Panc1 (cell line): ENCODE measurements around the gene MFGE8.

Source experiments
- POLR2AphosphoS5 ChIP-seq: IDR thresholded peaks from 2 replicates; pipeline ENCODE4 v1.6.1; 2012; ENCODE audit warnings: mild to moderate bottlenecking, low read depth, low read length, moderate library complexity
- SIN3A ChIP-seq: IDR thresholded peaks from 2 replicates; pipeline ENCODE4 v1.6.1; 2012; ENCODE audit warnings: low read depth, mild to moderate bottlenecking, low read length, moderate library complexity, borderline replicate concordance; ENCODE audit not compliant: insufficient read depth
- TCF7L2 ChIP-seq: IDR thresholded peaks from 2 replicates; pipeline ENCODE4 v1.6.1; 2011; ENCODE audit warnings: mild to moderate bottlenecking, low read depth, low read length, inconsistent platforms
- TF ChIP-seq, protein P1 (sequence below): fragments of 450-650 bp; IDR thresholded peaks from 2 replicates; pipeline ENCODE4 v1.5.1; 2017; ENCODE audit warnings: mild to moderate bottlenecking
- TF ChIP-seq, protein P2 (sequence below), 2 experiments: IDR thresholded peaks; 2 replicates each; pipeline ENCODE4 v1.6.1; 2011 to 2012; ENCODE audit warnings: low read depth in 2 of 2, control low read depth in 1 of 2, low read length in 1 of 2, mild to moderate bottlenecking in 1 of 2, moderate library complexity in 1 of 2; ENCODE audit not compliant: insufficient read depth in 1 of 2

DNA sequence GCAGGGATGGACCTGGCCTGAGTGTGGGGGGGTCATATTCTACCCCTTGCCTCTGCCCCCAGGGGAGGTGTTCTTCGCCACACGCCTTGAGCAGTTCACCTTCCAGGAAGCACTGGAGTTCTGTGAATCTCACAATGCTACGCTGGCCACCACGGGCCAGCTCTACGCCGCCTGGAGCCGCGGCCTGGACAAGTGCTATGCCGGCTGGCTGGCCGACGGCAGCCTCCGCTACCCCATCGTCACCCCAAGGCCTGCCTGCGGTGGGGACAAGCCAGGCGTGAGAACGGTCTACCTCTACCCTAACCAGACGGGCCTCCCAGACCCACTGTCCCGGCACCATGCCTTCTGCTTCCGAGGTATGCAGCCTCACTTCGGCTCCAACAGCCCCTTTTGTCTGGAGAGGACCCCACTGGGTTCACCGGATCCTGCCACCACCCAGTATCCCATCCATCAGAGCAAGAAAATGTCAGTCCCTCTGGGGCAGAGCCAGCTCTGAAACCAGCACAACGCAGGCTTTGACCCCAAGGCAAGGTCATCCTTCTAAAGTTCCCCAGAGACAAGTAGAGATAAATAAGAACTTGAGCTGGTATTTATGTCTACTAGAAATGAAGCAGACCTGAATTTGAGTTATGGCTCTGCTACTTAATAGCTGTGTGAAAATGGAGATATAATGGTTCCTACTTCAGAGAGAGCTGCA lies 63.7 kb downstream of the MFGE8 start:
- no peak for TF ChIP-seq TCF7L2
- TF ChIP-seq, protein P1, sequence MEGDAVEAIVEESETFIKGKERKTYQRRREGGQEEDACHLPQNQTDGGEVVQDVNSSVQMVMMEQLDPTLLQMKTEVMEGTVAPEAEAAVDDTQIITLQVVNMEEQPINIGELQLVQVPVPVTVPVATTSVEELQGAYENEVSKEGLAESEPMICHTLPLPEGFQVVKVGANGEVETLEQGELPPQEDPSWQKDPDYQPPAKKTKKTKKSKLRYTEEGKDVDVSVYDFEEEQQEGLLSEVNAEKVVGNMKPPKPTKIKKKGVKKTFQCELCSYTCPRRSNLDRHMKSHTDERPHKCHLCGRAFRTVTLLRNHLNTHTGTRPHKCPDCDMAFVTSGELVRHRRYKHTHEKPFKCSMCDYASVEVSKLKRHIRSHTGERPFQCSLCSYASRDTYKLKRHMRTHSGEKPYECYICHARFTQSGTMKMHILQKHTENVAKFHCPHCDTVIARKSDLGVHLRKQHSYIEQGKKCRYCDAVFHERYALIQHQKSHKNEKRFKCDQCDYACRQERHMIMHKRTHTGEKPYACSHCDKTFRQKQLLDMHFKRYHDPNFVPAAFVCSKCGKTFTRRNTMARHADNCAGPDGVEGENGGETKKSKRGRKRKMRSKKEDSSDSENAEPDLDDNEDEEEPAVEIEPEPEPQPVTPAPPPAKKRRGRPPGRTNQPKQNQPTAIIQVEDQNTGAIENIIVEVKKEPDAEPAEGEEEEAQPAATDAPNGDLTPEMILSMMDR = no peak
- TF ChIP-seq POLR2AphosphoS5 = no peak
- TF ChIP-seq, protein P2, sequence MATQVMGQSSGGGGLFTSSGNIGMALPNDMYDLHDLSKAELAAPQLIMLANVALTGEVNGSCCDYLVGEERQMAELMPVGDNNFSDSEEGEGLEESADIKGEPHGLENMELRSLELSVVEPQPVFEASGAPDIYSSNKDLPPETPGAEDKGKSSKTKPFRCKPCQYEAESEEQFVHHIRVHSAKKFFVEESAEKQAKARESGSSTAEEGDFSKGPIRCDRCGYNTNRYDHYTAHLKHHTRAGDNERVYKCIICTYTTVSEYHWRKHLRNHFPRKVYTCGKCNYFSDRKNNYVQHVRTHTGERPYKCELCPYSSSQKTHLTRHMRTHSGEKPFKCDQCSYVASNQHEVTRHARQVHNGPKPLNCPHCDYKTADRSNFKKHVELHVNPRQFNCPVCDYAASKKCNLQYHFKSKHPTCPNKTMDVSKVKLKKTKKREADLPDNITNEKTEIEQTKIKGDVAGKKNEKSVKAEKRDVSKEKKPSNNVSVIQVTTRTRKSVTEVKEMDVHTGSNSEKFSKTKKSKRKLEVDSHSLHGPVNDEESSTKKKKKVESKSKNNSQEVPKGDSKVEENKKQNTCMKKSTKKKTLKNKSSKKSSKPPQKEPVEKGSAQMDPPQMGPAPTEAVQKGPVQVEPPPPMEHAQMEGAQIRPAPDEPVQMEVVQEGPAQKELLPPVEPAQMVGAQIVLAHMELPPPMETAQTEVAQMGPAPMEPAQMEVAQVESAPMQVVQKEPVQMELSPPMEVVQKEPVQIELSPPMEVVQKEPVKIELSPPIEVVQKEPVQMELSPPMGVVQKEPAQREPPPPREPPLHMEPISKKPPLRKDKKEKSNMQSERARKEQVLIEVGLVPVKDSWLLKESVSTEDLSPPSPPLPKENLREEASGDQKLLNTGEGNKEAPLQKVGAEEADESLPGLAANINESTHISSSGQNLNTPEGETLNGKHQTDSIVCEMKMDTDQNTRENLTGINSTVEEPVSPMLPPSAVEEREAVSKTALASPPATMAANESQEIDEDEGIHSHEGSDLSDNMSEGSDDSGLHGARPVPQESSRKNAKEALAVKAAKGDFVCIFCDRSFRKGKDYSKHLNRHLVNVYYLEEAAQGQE (IDR thresholded peaks at IDR 0.05; ENCODE audit: insufficient read depth in 1 of 2, low read depth in 2 of 2, low read length in 1 of 2) = no peak
- no peak for TF ChIP-seq SIN3A
